Uterus (tissue), 4 donors: ENCODE data around the gene ALS2. TPM values are rescaled to one million over a fixed set of nuclear protein-coding genes. Genes with fewer than 3 reads are reported as not detected.

Experiments used
- DNase-seq, 2 donors: peaks; one replicate each; pipeline ENCODE4 v3.0.0-alpha.2; 2019 to 2020
- H3K27ac ChIP-seq, 2 donors: fragments of 200-600 bp; sonication (generic); 1 replicate in 1 of 2; 2 replicates in 1 of 2; pipeline ENCODE4 v1.5.1; 2016 to 2018
- H3K27me3 ChIP-seq, 2 donors: fragments of 200-600 bp; sonication (generic); one replicate each; pipeline ENCODE4 v1.5.1; 2018 to 2019; ENCODE audit warnings: control low read depth in 1 of 2
- H3K36me3 ChIP-seq, 2 donors: fragments of 200-600 bp; sonication (generic); one replicate each; pipeline ENCODE4 v1.5.1; 2019; ENCODE audit warnings: control low read depth in 1 of 2
- H3K4me1 ChIP-seq, 2 donors: fragments of 200-600 bp; sonication (generic); one replicate each; pipeline ENCODE4 v1.5.1; 2018 to 2019; ENCODE audit warnings: control low read depth in 1 of 2
- H3K4me3 ChIP-seq, 2 donors: fragments of 200-600 bp; sonication (generic); 1 replicate in 1 of 2; 2 replicates in 1 of 2; pipeline ENCODE4 v1.5.1; 2018 to 2019; ENCODE audit warnings: mild to moderate bottlenecking in 1 of 2
- H3K9me3 ChIP-seq, 2 donors: fragments of 200-600 bp; sonication (generic); one replicate each; pipeline ENCODE4 v1.5.1; 2019; ENCODE audit warnings: control low read depth in 1 of 2
- CTCF ChIP-seq, 4 experiments: fragments of 200-600 bp in 2 of 4; fragments of 450-650 bp in 2 of 4; sonication (generic) in 2 of 4; IDR thresholded peaks; one replicate each; pipeline ENCODE4 v1.5.1; 2016 to 2019; ENCODE audit warnings: antibody characterized with exemption in 4 of 4, mild to moderate bottlenecking in 2 of 4, moderate library complexity in 1 of 4
- POLR2A ChIP-seq, 2 donors: fragments of 450-650 bp; IDR thresholded peaks; one replicate each; pipeline ENCODE4 v1.6.1; 2016; ENCODE audit warnings: antibody characterized with exemption in 2 of 2, mild to moderate bottlenecking in 1 of 2, moderate library complexity in 1 of 2
- intact Hi-C: fragments of 100-400 bp; cut with DNase I; formaldehyde crosslinking; loops from one replicate; pipeline ENCODE4 v1.15.1; 2023; ENCODE audit warnings: low total_unique reads
- total RNA-seq, 4 donors: library from RNA; depleted of rRNA in 3 of 4; stranded (reverse); fragments of >200 nt in 3 of 4; gene quantifications; one replicate each; pipeline versions ENCODE4 v1.1.0 to v1.2.4, GENCODE V29; 2014 to 2023
- donor health status: DM: yes; HTN: yes; CAD: no.

The ALS2 gene
- total RNA-seq, 4 donors from 2014 or later = 8.2 to 27.2 (median 23.5) TPM

- Histone ChIP-seq H3K4me3 (no peak overlapping the region), H3K36me3 (no peaks in the 10 kb centered on the region), H3K27ac (no peak overlapping the region), H3K4me1 (no peaks in the 10 kb centered on the region), H3K27me3 (no peaks in the 10 kb centered on the region), H3K9me3 (no peaks in the 10 kb centered on the region)
- DNase-seq = no peak
- intact Hi-C loops = no loop called here
- no peak for TF ChIP-seq CTCF (IDR thresholded peaks at IDR 0.05)
- no peak for TF ChIP-seq POLR2A (IDR thresholded peaks at IDR 0.05)
Measured at GRCh38 chr2:201661366-201661765, 119.4 kb downstream of the ALS2 start.

GRCh38 chr2:201660293-201660895 lies 120.3 kb downstream of the ALS2 start:
- intact Hi-C loops = no loop called here
- TF ChIP-seq POLR2A (IDR thresholded peaks at IDR 0.05) = no peak
- TF ChIP-seq CTCF (IDR thresholded peaks at IDR 0.05) = no peak
- H3K27ac ChIP-seq = no peak overlapping the region
- no peak overlapping the region for H3K4me3 ChIP-seq
- no peaks in the 10 kb centered on the region for H3K27me3 ChIP-seq
- H3K36me3 ChIP-seq = no peaks in the 10 kb centered on the region
- no peaks in the 10 kb centered on the region for H3K9me3 ChIP-seq
- no peak for DNase-seq
- no peaks in the 10 kb centered on the region for H3K4me1 ChIP-seq

GRCh38 chr2:201656740-201657139 lies 124.0 kb downstream of the ALS2 start:
- Histone ChIP-seq H3K4me1 (no peaks in the 10 kb centered on the region), H3K9me3 (no peaks in the 10 kb centered on the region), H3K27me3 (no peaks in the 10 kb centered on the region), H3K36me3 (no peaks in the 10 kb centered on the region), H3K27ac (no peak overlapping the region), H3K4me3 (no peak overlapping the region)
- no peak for TF ChIP-seq POLR2A (IDR thresholded peaks at IDR 0.05)
- no peak for TF ChIP-seq CTCF (IDR thresholded peaks at IDR 0.05)
- DNase-seq = no peak
- intact Hi-C loops = no loop called here

GRCh38 chr2:201656102-201656501 lies 124.6 kb downstream of the ALS2 start:
- Histone ChIP-seq H3K4me3 (no peak overlapping the region), H3K27me3 (no peaks in the 10 kb centered on the region), H3K4me1 (no peaks in the 10 kb centered on the region), H3K9me3 (no peaks in the 10 kb centered on the region), H3K27ac (no peak overlapping the region), H3K36me3 (no peaks in the 10 kb centered on the region)
- DNase-seq = no peak
- intact Hi-C loops = no loop called here
- no peak for TF ChIP-seq POLR2A (IDR thresholded peaks at IDR 0.05)
- TF ChIP-seq CTCF (IDR thresholded peaks at IDR 0.05) = no peak

- Histone ChIP-seq H3K4me1 (no peaks in the 10 kb centered on the region), H3K4me3 (no peak overlapping the region), H3K27me3 (no peaks in the 10 kb centered on the region), H3K9me3 (no peaks in the 10 kb centered on the region), H3K36me3 (no peaks in the 10 kb centered on the region), H3K27ac (no peak overlapping the region)
- TF ChIP-seq CTCF (IDR thresholded peaks at IDR 0.05) = no peak
- no peak for TF ChIP-seq POLR2A (IDR thresholded peaks at IDR 0.05)
- DNase-seq = no peak
- intact Hi-C loops = no loop called here
Measured at GRCh38 chr2:201654616-201655384, 125.9 kb downstream of the ALS2 start.
